Colonic mucosa (tissue), 4 donors: ENCODE data around the gene RNF34. TPM values are rescaled to one million over a fixed set of nuclear protein-coding genes. Genes with fewer than 3 reads are reported as not detected.

Source experiments
- DNase-seq: peaks from one replicate; pipeline ENCODE4 v3.0.0-alpha.2; 2020
- H3K27ac ChIP-seq: fragments of 200-600 bp; one replicate; pipeline ENCODE4 v1.8.0; 2021
- H3K27me3 ChIP-seq: fragments of 200-600 bp; one replicate; pipeline ENCODE4 v1.8.0; 2021
- H3K36me3 ChIP-seq: fragments of 200-600 bp; one replicate; pipeline ENCODE4 v1.8.0; 2021
- H3K4me1 ChIP-seq: fragments of 200-600 bp; one replicate; pipeline ENCODE4 v1.8.0; 2021; ENCODE audit warnings: mild to moderate bottlenecking
- H3K4me3 ChIP-seq: fragments of 200-600 bp; one replicate; pipeline ENCODE4 v1.8.0; 2021
- H3K9ac ChIP-seq, 2 donors: one replicate each; pipeline ENCODE4 v1.7.0; 2013; ENCODE audit warnings: control low read depth in 2 of 2, low read depth in 2 of 2, low read length in 2 of 2
- H3K9me3 ChIP-seq: fragments of 200-600 bp; one replicate; pipeline ENCODE4 v1.8.0; 2021
- CTCF ChIP-seq: fragments of 200-600 bp; IDR thresholded peaks from one replicate; pipeline ENCODE4 v1.8.0; 2022; ENCODE audit warnings: antibody characterized with exemption, mild to moderate bottlenecking
- intact Hi-C: fragments of 100-400 bp; cut with DNase I; formaldehyde crosslinking; loops from one replicate; pipeline ENCODE4 v1.14.1; 2022
- total RNA-seq, 2 donors: library from RNA; stranded (reverse); fragmentation: NEBNext Ultra II Directional in 1 of 2; extraction: Animal tissue kit (Norgen Biotek cat#: 25700) in 1 of 2; gene quantifications; one replicate each; pipeline ENCODE4 v1.2.1, GENCODE V29; 2021
- donor health status: healthy.
- donor health status: DM: no; HTN: no; CAD: no.
- donor health status: DM: no; HTN: no; CAD: no.

Gene RNF34
- total RNA-seq, 2 donors from 2014 or later, result 39.7 to 53.3 TPM

- intact Hi-C loops, result loop anchor here (5.0 kb wide), 1 partner anchor 112 kb away; no protein-coding TSS in a partner anchor
- Histone ChIP-seq H3K27ac (no peak overlapping the region), H3K4me1 (peaks cover 7% of the 10 kb centered on the region), H3K27me3 (no peaks in the 10 kb centered on the region), H3K9ac (no peak overlapping the region), H3K9me3 (no peaks in the 10 kb centered on the region), H3K4me3 (no peak overlapping the region), H3K36me3 (no peaks in the 10 kb centered on the region)
- TF ChIP-seq CTCF, result no peak
- DNase-seq, result peak; percentile 55
These were observed 44.3 kb downstream of the RNF34 start for GRCh38 chr12:121443911-121444841.

- Histone ChIP-seq H3K36me3 (no peaks in the 10 kb centered on the region), H3K9me3 (no peaks in the 10 kb centered on the region), H3K4me1 (peaks cover 7% of the 10 kb centered on the region), H3K4me3 (no peak overlapping the region), H3K27ac (no peak overlapping the region), H3K27me3 (no peaks in the 10 kb centered on the region), H3K9ac (no peak overlapping the region)
- intact Hi-C loops, result loop anchor here (5.0 kb wide), 1 partner anchor 113 kb away; no protein-coding TSS in a partner anchor
- TF ChIP-seq CTCF, result no peak
- DNase-seq, result no peak
These were observed 44.9 kb downstream of the RNF34 start for GRCh38 chr12:121444842-121445202.

- intact Hi-C loops, result no loop called here
- Histone ChIP-seq H3K27me3 (no peaks in the 10 kb centered on the region), H3K9me3 (no peaks in the 10 kb centered on the region), H3K9ac (no peak overlapping the region), H3K36me3 (no peaks in the 10 kb centered on the region), H3K4me3 (no peak overlapping the region), H3K4me1 (peaks cover 7% of the 10 kb centered on the region), H3K27ac (no peak overlapping the region)
- TF ChIP-seq CTCF, result no peak
- DNase-seq, result no peak
These were observed 46.8 kb downstream of the RNF34 start for GRCh38 chr12:121446750-121447149.

- TF ChIP-seq CTCF, result no peak
- no peak overlapping the region for H3K9ac ChIP-seq
- H3K4me1 ChIP-seq, result peaks cover 15% of the 10 kb centered on the region
- no peak overlapping the region for H3K27ac ChIP-seq
- no peak for DNase-seq
- no peaks in the 10 kb centered on the region for H3K36me3 ChIP-seq
- intact Hi-C loops, result no loop called here
- H3K27me3 ChIP-seq, result no peaks in the 10 kb centered on the region
- no peak overlapping the region for H3K4me3 ChIP-seq
- H3K9me3 ChIP-seq, result no peaks in the 10 kb centered on the region
These were observed 48.9 kb downstream of the RNF34 start for GRCh38 chr12:121448771-121449315.

GRCh38 chr12:121451961-121452339, 52.0 kb downstream of the RNF34 start:
- H3K4me1 ChIP-seq, result peaks cover 8% of the 10 kb centered on the region

More at GRCh38 chr12:121451961-121452339, 52.0 kb downstream of the RNF34 start:
- no peaks in the 10 kb centered on the region for H3K9me3 ChIP-seq
- peak overlapping the region; percentile 12 for H3K4me3 ChIP-seq
- H3K27ac ChIP-seq, result peak overlapping the region; percentile 78
- TF ChIP-seq CTCF, result no peak
- H3K36me3 ChIP-seq, result no peaks in the 10 kb centered on the region
- no peaks in the 10 kb centered on the region for H3K27me3 ChIP-seq
- DNase-seq, result no peak
- peak overlapping the region in 1 of 2 donors; percentile 49 for H3K9ac ChIP-seq
- intact Hi-C loops, result no loop called here
